Memory B cell (primary cell): ENCODE data around the gene TMEM37.

Experiments
- ATAC-seq: fragments of 150-1000 bp; cut with Tn5 transposase; 2 replicates; pipeline ENCODE4 v1.10.0; 2021; ENCODE audit warnings: low read depth, mild to moderate bottlenecking, moderate library complexity
- DNase-seq, 2 donors: peaks; one replicate each; pipeline ENCODE4 v3.0.0; 2022; ENCODE audit warnings: low spot score in 2 of 2
- H3K27ac Mint-ChIP-seq: one replicate; pipeline ENCODE4 v1.8.0; 2022; ENCODE audit warnings: mild to moderate bottlenecking, moderate library complexity, mixed read lengths
- H3K27me3 Mint-ChIP-seq: one replicate; pipeline ENCODE4 v1.8.0; 2022; ENCODE audit warnings: mixed read lengths
- H3K36me3 Mint-ChIP-seq: one replicate; pipeline ENCODE4 v1.8.0; 2022; ENCODE audit warnings: mild to moderate bottlenecking, mixed read lengths
- H3K4me1 Mint-ChIP-seq: one replicate; pipeline ENCODE4 v1.8.0; 2022; ENCODE audit warnings: mixed read lengths
- H3K4me3 Mint-ChIP-seq: one replicate; pipeline ENCODE4 v1.8.0; 2022; ENCODE audit warnings: mild to moderate bottlenecking, moderate library complexity, mixed read lengths
- H3K9me3 Mint-ChIP-seq: one replicate; pipeline ENCODE4 v1.8.0; 2022; ENCODE audit warnings: mixed read lengths

Gene TMEM37

DNA sequence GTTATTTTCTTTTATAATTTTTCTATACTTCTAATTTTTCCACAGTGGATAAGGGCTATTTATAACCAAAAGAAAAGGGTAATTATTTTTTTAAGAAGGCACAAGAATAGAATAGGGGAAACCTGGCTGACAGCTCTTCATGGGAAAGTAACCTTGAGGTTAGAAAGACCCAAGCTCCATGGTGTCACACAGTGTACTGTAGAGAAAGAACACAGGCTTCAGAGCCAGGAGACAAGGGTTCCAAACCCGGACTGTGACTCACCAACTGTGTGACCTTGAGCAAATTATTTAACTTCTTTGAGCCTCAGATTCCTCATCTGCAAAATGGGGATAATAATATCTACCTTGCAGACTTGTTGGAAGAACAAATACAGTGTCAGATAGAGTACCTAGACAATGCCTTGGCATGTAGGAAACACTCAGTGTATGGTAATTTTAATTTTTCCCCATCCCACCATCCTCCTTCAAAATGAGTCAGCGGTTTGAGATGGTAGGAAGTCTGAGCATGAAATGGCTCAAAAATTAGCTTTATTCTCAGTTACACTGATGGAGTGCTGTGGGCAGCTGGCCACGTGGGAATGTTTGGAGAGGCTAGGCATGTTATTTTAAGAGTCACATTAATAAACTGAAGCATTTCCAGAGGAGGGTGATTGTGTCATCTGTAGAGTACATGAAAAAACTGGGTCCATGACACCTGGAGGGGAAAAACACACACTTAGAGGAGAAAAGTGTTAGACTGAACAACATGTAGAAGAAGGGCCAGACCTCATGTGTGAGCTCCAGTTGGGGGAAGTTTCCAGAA lies 36.7 kb downstream of the TMEM37 start:
- DNase-seq (no peak), ATAC-seq (no peak)
- no peaks in the 10 kb centered on the region for H3K36me3 Mint-ChIP-seq
- H3K27ac Mint-ChIP-seq: no peak overlapping the region
- peaks cover 2% of the 10 kb centered on the region for H3K27me3 Mint-ChIP-seq
- H3K9me3 Mint-ChIP-seq: no peaks in the 10 kb centered on the region
- H3K4me3 Mint-ChIP-seq: no peak overlapping the region
- H3K4me1 Mint-ChIP-seq: no peaks in the 10 kb centered on the region

DNA sequence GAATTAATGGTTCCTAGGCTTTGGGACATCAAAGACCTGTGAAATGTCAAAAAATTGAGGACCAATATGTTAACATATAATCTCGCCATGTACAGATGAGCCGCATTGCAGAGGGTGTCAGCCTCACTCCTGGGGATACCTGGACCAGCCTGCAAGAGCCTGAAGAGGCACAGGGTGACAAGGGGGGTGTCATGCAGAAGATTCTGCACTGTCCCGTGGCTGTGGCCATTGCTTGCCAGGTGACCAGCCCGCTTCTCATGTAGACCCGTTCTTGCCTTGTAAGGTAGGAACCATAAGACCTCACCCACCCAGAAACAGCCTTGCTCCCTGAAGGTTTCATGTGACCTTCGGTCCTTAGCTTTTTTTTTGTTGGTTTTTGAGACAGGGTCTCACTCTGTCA lies 37.5 kb downstream of the TMEM37 start:
- DNase-seq (no peak), ATAC-seq (no peak)
- no peak overlapping the region for H3K4me3 Mint-ChIP-seq
- H3K9me3 Mint-ChIP-seq: no peaks in the 10 kb centered on the region
- peaks cover 3% of the 10 kb centered on the region for H3K27me3 Mint-ChIP-seq
- H3K27ac Mint-ChIP-seq: no peak overlapping the region
- no peaks in the 10 kb centered on the region for H3K36me3 Mint-ChIP-seq
- no peaks in the 10 kb centered on the region for H3K4me1 Mint-ChIP-seq

DNA sequence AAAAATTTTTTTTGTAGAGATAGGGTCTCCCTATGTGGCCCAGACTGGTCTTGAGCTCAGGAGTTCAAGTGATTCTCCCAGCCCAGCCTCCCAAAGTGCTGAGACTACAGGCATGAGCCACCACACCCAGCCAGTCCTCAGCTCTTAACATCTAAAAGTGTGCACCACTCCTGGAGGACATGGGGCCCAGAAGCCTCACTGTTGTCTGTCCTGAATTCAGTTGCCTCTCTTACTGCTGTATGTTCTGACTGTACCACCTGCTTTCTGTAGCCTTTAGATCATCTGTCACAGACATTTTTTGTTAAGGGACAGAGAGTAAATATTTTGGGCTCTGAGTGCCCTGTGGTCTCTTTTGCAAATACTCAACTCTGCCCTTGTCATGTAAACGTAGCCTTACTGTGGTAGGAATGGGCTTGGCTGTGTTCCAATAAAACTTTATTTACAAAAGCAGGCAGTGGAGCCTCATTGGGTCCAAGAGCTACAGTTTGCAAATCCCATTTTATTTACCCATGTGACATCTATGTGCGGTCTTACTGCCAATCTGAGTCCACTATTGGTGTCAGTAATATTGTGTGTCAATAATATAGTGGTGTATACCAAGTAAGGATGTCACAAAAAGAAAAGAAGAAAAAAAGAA lies 38.1 kb downstream of the TMEM37 start:
- H3K9me3 Mint-ChIP-seq: no peaks in the 10 kb centered on the region
- H3K36me3 Mint-ChIP-seq: no peaks in the 10 kb centered on the region
- H3K27ac Mint-ChIP-seq: no peak overlapping the region
- ATAC-seq: no peak
- H3K27me3 Mint-ChIP-seq: peaks cover 3% of the 10 kb centered on the region
- DNase-seq: no peak
- no peaks in the 10 kb centered on the region for H3K4me1 Mint-ChIP-seq
- H3K4me3 Mint-ChIP-seq: no peak overlapping the region

DNA sequence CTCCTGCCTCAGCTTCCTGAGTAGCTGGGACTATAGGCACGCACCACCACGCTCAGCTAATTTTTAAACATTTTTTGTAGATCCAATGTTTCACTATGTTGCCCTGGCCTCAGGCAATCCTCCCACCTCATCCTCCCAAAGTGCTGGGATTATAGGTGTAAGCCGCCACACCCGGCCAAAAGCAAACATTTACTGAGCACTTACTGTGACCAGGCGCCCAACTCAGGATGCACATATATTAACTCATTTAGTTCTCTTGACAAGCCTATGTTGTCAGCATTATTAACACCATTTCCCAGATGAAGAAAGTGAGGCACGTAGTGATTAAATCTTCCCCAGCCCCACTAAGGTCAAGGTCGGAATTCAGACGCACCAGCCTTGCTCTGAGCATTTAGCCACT lies 41.1 kb downstream of the TMEM37 start:
- no peaks in the 10 kb centered on the region for H3K36me3 Mint-ChIP-seq
- H3K27me3 Mint-ChIP-seq: peaks cover 9% of the 10 kb centered on the region

DNA sequence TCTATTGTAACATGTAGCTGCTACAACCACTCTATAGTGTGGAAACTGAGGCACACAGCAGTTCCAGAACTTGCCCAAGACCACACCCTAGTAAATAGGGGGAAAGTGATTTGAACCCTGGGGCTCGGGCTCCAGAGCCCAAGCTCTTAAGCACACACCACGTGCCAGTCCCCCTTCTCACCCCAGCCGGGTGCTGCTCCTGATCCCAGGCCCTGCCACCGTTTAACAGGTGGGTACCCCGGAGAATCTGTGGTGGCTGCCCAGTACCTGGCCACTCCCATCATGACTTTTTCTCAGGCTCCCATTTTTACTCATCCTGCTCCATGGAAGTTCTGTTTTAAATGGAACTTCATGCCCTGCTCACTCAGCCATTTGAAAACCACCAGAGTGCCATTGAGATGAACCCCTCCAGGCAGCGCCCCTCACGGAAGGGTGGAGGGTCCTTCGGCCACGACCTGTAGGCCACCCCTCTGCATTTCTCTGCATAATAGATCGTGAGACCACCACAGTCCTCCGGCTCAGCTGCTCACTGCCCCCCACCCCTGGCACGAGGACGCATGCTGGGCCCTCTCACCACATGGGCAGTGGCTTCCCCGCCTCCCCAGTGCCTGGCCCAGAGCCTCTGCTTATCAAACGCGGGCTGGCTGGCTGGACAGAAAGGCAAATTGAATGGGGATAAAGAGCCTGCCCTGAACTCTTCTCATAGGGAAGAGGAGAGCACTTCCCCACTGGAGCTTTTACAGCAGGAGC lies 42.1 kb downstream of the TMEM37 start:
- Mint-ChIP-seq H3K4me3 (no peak overlapping the region), H3K9me3 (no peaks in the 10 kb centered on the region), H3K27me3 (peaks cover 8% of the 10 kb centered on the region), H3K27ac (no peak overlapping the region), H3K36me3 (no peaks in the 10 kb centered on the region), H3K4me1 (peaks cover 2% of the 10 kb centered on the region)
- DNase-seq: no peak
- ATAC-seq: no peak

More for the DNA sequence above, 41.1 kb downstream of the TMEM37 start:
- Mint-ChIP-seq H3K4me3 (no peak overlapping the region), H3K27ac (no peak overlapping the region), H3K4me1 (peaks cover 2% of the 10 kb centered on the region), H3K9me3 (no peaks in the 10 kb centered on the region)
- no peak for DNase-seq
- ATAC-seq: no peak

DNA sequence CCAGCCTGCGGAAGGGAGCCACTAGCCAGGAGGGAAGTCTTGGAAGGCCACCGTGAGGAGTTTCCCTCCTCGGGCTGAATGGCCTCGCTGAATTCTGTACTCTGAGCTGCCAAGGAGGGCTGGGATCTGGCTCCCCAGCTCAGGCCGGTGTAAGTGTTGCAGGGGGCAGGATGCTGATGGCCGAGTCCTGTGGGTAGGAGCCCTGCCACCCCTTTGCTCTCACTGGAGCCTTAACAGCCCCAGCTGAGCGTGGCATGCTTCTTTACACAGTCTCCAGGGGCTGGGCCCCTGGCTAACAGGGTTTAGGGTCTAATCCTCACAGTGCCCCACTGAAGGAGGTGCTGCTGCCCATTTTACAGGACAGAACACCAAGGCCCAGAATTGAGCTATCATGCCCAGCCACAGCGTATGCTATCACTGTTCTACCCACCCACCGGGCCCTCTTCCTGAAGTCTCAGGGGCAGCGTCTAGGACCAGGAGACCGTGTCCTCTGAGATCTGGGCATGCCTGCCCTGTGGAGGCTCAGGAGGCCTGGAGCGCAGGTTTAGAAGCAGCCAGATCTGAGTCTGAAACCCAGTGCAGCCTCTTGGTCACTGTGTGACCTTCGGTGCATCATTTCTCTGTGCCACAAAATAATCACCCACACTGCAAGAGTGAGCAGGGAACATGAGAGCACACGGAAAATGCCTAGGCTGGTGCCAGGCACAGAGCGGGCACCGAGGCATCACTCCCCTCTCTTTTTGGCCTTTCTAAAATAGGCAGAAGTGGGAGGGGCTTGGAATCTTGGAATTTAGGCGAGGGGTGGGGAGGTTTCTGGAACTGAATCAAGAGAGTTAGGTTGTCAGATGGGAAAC lies 42.9 kb downstream of the TMEM37 start:
- Mint-ChIP-seq H3K4me3 (no peak overlapping the region), H3K4me1 (peaks cover 2% of the 10 kb centered on the region), H3K27me3 (peaks cover 9% of the 10 kb centered on the region), H3K36me3 (no peaks in the 10 kb centered on the region), H3K9me3 (no peaks in the 10 kb centered on the region), H3K27ac (no peak overlapping the region)
- ATAC-seq (no peak), DNase-seq (no peak)

DNA sequence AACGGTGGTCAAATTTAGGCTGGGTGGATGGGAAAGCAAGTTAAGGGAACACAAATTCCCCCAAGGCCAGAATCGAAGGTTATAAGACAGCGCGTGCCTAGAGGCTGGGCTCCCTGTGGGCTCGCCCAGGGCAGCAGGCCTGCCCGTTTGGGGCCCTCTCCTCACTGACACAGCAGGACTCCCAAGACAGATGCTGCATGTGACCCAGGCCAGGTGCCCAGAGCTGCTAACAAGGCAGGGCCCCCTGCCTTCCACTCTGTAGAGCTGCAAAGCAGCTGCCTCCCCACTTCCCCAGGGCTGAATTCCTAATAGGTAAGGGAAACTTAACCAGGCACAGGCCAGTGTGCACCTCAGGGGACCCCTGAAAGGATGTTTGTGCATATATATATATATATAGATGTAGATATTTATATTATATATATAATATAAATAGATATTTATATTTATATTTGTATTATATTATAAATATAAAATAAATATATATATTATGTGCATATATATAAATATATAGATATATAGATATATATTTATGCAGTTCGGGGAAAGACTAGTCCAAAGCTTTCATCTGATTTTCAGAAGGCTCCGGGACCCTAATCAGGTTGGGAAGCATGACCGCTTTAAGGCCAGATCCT lies 43.7 kb downstream of the TMEM37 start:
- ATAC-seq (no peak), DNase-seq (no peak)
- peaks cover 2% of the 10 kb centered on the region for H3K4me1 Mint-ChIP-seq
- H3K4me3 Mint-ChIP-seq: no peak overlapping the region
- peaks cover 11% of the 10 kb centered on the region for H3K27me3 Mint-ChIP-seq
- no peaks in the 10 kb centered on the region for H3K36me3 Mint-ChIP-seq
- H3K27ac Mint-ChIP-seq: no peak overlapping the region
- no peaks in the 10 kb centered on the region for H3K9me3 Mint-ChIP-seq

DNA sequence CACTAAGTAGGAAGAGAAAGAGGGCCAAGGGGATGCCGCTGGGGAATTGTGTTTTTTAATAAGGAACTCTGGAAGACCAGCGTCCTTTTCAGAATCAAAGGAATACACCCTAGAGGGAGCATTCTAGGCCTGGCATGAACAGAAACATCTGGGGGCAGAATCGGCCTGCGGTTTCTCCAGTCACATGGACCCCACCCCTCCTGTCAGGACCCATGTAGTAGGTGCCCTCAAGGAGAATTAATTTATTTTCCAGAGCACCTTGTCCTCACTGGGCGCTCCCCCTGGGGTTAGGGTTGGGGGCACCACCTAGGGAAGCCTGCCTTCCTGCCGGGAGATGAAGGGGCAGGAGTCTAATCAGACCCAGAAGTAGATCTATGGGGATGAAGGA lies 44.2 kb downstream of the TMEM37 start:
- Mint-ChIP-seq H3K36me3 (no peaks in the 10 kb centered on the region), H3K9me3 (no peaks in the 10 kb centered on the region), H3K4me3 (no peak overlapping the region), H3K4me1 (peaks cover 2% of the 10 kb centered on the region), H3K27ac (no peak overlapping the region), H3K27me3 (peaks cover 11% of the 10 kb centered on the region)
- ATAC-seq (no peak), DNase-seq (no peak)

DNA sequence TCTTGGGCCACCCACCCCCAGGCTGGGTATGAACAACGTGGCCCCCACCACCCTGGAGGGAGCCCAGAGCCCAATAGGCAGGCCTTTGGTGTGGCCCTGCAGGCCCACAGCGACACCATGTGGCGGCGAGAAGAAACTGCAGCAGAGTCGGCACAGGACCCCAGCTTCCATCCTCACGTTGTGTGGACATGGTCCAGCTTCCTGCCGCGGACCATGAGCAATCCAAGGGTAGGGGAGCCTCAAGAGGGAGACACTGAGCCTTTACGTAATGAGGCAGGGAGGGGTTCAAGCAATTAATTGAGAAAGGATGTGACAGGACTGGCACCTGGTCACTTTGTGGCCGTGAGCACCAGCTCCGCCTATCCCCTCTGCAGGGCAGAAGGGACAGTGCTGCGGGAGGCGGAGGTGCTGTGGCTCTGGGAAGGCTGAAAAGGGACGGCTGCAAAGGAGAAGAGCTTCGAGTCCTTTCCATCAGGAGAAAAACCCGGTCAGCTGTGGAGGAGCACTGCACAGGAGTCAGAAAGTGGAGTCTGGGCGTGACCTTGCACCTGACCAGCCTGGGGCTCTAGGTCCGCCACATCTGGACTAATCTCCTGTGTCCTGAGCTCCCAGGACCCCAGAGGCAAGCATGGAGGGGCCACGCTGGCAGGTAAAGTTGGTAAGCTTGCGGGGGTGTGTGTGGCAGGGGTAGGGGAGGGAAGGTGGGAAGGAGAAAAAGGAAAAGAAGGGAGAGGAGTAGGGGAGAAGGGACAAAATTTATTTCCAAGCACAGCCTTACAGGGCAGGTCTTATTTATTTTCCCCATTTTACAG lies 44.9 kb downstream of the TMEM37 start:
- H3K27me3 Mint-ChIP-seq: peaks cover 11% of the 10 kb centered on the region
- H3K27ac Mint-ChIP-seq: no peak overlapping the region
- ATAC-seq (peak; percentile 49), DNase-seq (peak; percentile 31 to 54)
- H3K36me3 Mint-ChIP-seq: no peaks in the 10 kb centered on the region
- H3K9me3 Mint-ChIP-seq: no peaks in the 10 kb centered on the region
- peaks cover 2% of the 10 kb centered on the region for H3K4me1 Mint-ChIP-seq
- no peak overlapping the region for H3K4me3 Mint-ChIP-seq

DNA sequence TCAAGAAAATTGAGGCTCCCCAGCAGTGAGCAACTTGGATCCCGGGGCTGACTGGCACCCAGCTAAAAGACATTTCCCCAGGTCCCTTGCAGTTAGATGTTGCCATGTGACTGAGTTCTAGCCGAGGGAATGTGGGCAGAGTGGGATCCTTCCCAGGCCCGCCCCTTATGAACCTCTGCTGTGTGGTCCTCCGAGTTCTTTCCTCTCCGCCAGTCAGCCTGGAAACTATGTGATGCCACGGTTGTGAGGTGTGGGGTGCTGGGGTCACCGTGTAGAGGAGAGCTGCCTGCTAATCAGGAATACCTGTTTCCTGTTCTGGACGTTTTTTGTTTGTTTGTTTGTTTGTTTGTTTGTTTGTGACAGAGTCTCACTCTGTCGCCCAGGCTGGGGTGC lies 45.5 kb downstream of the TMEM37 start:
- no peak overlapping the region for H3K4me3 Mint-ChIP-seq
- peaks cover 2% of the 10 kb centered on the region for H3K4me1 Mint-ChIP-seq
- no peak for ATAC-seq
- no peak for DNase-seq
- no peak overlapping the region for H3K27ac Mint-ChIP-seq
- H3K9me3 Mint-ChIP-seq: no peaks in the 10 kb centered on the region
- no peaks in the 10 kb centered on the region for H3K36me3 Mint-ChIP-seq
- H3K27me3 Mint-ChIP-seq: peaks cover 11% of the 10 kb centered on the region

DNA sequence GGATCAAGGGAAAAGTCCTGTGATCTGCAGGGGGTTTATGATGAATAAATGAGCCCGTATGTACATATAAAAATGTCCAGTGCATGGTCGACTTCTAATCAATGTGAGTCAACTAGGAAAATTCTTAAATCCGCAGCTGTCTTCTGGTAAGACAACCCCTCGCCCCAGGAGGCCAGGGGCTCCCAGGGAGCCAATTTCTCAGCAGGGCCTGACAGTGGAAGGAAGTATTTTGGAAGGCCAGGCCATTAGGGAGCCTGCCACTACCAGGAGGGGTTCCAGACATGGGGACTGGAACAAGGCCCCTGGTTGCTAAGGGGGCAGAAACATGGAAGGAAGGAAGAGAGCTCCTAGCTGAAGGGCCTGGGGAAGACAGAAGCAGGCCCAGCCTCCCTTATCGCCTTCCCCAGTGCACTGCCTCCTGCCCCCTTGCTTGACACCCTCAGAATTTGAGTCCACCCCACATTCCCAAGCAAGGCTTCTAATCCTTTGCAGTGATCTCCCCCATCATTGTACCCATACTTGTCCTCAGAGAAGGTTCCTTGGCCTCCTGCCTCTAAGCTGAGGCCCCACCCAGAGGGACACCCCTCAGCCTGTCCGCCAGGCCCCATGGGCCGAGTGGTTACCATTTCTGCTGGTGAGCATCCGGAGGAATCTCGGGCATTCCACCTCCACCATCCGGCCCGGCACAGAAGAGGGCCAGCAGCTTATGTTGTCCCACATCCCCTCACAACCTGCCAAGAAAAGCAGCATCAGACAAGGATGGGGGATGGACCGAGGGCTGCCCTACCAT lies 46.7 kb downstream of the TMEM37 start:
- ATAC-seq (no peak), DNase-seq (no peak)
- H3K27ac Mint-ChIP-seq: no peak overlapping the region
- H3K36me3 Mint-ChIP-seq: no peaks in the 10 kb centered on the region
- no peak overlapping the region for H3K4me3 Mint-ChIP-seq
- H3K9me3 Mint-ChIP-seq: no peaks in the 10 kb centered on the region
- peaks cover 2% of the 10 kb centered on the region for H3K4me1 Mint-ChIP-seq
- H3K27me3 Mint-ChIP-seq: peaks cover 11% of the 10 kb centered on the region

DNA sequence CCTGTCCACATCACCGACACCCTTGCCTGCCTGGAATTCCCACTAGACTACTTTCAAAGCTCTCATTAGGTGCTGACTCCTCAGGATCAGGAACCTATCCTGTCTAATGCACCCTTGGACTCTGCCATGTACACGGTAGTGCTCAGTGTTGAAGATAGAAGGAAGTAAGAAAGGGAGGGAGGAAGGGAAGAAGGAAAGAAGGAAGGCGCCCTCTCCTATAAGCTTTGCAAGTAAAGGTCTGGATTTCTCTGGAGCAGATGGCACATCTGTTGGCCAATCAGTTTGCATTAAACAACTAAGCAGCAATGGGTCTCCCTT lies 47.3 kb downstream of the TMEM37 start:
- Mint-ChIP-seq H3K27ac (no peak overlapping the region), H3K9me3 (no peaks in the 10 kb centered on the region), H3K4me3 (no peak overlapping the region), H3K4me1 (peaks cover 2% of the 10 kb centered on the region), H3K27me3 (peaks cover 10% of the 10 kb centered on the region), H3K36me3 (no peaks in the 10 kb centered on the region)
- DNase-seq (no peak), ATAC-seq (no peak)
